GM06990 (cell line): ENCODE data around the gene PGAP1.

ENCODE experiments used
- DNase-seq: peaks from one replicate; pipeline ENCODE4 v3.0.0-alpha.2; 2011; ENCODE audit not compliant: insufficient read length; ENCODE audit errors: extremely low read depth
- H3K27me3 ChIP-seq: replicated peaks from 2 replicates; pipeline ENCODE4 v1.6.0; 2011; ENCODE audit warnings: low read length; ENCODE audit not compliant: control insufficient read depth, insufficient read depth
- H3K36me3 ChIP-seq: 2 replicates; pipeline ENCODE4 v1.5.1; 2011; ENCODE audit warnings: low read length; ENCODE audit not compliant: control insufficient read depth, insufficient read depth
- H3K4me3 ChIP-seq: replicated peaks from 2 replicates; pipeline ENCODE4 v1.5.1; 2011; ENCODE audit warnings: low read depth, mild to moderate bottlenecking, control low read depth, low read length
- TF ChIP-seq, protein P1 (sequence below): IDR thresholded peaks from 2 replicates; pipeline ENCODE4 v1.5.1; 2011; ENCODE audit warnings: low read length, control low read depth, mild to moderate bottlenecking, inconsistent platforms; ENCODE audit not compliant: insufficient read depth, poor library complexity, severe bottlenecking

PGAP1 gene

DNA sequence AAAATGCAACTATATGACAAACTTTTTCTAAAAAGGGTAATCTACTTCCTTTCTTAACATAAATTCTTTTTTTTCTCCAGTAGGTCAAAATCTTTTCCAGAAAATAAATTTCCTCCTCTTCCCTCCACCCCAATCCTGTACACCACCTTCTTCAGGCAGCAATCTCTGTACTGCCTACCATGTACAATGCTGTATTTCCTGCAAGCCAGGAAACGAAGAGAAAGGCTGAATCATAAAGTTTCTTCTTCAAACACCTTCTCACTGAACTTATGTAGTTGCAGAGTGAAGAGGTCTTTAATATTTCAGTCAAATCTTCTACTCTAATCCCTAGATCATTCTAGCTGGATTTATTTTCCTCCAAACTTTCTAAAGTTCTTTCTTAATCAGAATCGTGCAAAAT is 99.2 kb downstream of the PGAP1 start:
- H3K36me3 ChIP-seq: no peaks in the 10 kb centered on the region
- TF ChIP-seq, protein P1, sequence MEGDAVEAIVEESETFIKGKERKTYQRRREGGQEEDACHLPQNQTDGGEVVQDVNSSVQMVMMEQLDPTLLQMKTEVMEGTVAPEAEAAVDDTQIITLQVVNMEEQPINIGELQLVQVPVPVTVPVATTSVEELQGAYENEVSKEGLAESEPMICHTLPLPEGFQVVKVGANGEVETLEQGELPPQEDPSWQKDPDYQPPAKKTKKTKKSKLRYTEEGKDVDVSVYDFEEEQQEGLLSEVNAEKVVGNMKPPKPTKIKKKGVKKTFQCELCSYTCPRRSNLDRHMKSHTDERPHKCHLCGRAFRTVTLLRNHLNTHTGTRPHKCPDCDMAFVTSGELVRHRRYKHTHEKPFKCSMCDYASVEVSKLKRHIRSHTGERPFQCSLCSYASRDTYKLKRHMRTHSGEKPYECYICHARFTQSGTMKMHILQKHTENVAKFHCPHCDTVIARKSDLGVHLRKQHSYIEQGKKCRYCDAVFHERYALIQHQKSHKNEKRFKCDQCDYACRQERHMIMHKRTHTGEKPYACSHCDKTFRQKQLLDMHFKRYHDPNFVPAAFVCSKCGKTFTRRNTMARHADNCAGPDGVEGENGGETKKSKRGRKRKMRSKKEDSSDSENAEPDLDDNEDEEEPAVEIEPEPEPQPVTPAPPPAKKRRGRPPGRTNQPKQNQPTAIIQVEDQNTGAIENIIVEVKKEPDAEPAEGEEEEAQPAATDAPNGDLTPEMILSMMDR: no peak
- no peaks in the 10 kb centered on the region for H3K27me3 ChIP-seq
- H3K4me3 ChIP-seq: no peak overlapping the region
- no peak for DNase-seq

DNA sequence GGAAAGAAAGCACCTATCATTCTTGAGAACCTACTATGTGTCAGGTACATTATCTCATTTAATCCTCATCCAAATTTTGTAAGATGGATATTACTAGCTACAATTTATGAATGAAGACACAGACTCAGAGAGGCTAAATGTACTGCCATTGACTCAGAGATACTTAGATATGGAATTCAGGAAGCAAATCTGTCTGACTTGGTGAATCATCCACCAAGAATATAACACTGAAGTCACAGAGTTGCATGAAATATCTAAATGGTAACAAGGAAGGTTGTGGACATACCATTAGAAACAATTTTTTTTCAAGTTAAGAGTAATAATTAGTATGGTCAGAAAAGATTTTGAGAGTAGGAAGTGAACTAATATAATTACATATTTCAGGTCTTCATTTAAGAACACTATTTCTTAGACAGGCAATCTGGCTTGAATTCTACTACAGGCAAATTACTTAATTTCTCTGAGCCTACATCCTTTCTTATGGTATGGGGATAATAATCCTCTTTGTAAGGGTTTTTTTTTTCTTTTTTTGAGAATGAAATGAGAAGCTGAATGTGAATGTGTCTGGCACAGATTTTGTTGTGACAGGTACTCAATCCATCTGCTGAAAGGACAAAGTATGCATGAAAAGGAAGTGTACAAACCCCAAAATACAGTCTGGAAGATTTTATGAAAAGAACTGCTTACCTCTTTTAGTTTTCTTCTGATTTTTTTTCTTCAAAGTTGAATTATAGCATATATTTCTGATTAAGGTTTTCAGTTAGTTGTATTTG is 102.6 kb downstream of the PGAP1 start:
- no peak for DNase-seq
- H3K36me3 ChIP-seq: no peaks in the 10 kb centered on the region

DNA sequence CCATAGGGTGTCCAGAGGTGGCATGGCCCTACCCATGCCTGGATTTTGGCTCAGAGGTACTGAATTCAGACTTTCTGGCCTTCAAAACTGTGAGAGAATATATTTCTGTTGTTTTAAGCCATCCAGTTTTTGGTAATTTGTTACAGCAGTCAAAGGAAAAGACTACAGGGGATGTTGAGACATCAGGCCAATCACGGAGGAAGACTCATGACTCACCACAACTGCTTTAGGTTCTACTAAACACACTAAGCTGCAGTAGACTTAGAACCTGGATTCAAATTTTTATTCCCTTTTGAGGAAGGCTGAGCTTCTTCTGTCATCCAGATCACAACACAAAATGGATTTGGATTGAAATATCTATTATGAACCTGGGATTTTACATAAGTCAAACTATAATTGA is 105.3 kb downstream of the PGAP1 start:
- Histone ChIP-seq H3K4me3 (no peak overlapping the region), H3K36me3 (no peaks in the 10 kb centered on the region), H3K27me3 (no peaks in the 10 kb centered on the region)
- TF ChIP-seq, protein P1: no peak
- no peak for DNase-seq

More for the DNA sequence above, 102.6 kb downstream of the PGAP1 start:
- no peaks in the 10 kb centered on the region for H3K27me3 ChIP-seq
- no peak overlapping the region for H3K4me3 ChIP-seq
- TF ChIP-seq, protein P1: no peak

DNA sequence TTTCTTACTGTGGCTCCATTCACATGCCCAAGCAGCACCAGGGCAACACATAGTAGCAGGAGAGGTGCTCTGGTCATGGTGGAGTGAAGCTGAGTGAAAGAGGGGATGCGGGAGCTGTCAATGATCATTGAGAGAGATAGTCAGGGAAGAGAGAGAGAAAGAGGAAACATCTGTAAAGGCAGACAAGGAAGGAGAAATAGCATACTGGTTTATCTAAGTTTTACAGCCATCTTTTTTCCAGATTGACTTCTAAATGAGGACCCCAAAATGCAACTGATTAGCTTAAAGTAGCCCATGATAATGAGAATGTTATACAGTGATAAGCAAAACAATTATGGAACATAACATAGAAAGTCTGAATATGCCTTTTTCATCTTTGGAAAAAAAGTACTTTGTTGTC is 117.2 kb downstream of the PGAP1 start, which contains the start of gene C2orf66:
C2orf66 (minus strand) TSS at position 96 of the 400 bp plus-strand sequence; CDS start at position 77, 19 bp downstream.
- no peaks in the 10 kb centered on the region for H3K27me3 ChIP-seq
- TF ChIP-seq, protein P1: no peak
- H3K36me3 ChIP-seq: no peaks in the 10 kb centered on the region
- H3K4me3 ChIP-seq: no peak within 1 kb of the TSS
- no peak for DNase-seq

DNA sequence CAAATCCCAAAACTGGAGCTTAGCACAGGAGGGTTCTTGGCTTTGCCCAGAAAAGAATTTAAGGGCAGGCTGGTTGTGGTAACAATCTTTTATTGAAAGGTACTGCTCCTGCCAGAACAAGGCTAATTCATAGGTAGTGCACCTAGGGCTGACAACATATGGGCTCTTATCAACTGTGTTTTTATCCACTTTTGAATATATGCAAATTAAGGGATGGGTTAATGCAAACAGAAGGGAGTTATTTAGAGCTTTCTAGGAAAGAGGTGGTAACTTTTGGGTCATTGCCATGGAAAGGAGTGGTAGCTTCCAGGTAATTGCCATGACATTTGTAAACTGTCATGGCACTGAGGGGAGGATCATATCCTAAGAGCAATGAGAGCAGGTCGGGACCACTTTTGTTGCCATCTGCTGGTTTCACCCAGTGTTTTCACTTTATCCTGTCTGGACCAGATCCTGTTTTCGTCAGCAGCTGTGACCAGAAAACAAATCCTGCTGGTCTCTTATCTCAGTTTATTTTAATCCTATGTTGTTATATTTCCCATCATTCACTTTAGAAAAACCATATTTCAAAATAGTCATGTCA is 118.3 kb downstream of the PGAP1 start:
- no peaks in the 10 kb centered on the region for H3K27me3 ChIP-seq
- H3K4me3 ChIP-seq: no peak overlapping the region
- TF ChIP-seq, protein P1: peak; percentile 12
- H3K36me3 ChIP-seq: no peaks in the 10 kb centered on the region
- DNase-seq: no peak

DNA sequence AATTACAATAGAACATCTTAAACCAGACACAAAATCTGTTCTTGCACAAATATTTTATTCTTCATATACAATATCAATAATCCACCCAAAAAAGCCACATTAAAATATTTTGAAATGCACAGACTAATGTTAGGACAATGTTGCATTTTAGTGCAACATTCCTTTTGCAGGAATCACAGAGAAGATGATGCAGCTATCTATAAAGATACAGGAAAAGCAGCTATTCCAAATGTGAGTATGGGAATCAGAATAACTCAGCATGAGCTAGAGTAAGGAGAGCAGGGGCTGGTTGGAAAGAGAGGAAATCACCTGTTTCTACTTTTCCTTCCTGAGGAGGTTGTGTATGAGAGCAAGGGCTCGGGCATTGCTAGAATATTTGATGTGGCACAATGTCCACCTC is 122.1 kb downstream of the PGAP1 start:
- Histone ChIP-seq H3K36me3 (no peaks in the 10 kb centered on the region), H3K27me3 (no peaks in the 10 kb centered on the region), H3K4me3 (no peak overlapping the region)
- TF ChIP-seq, protein P1: no peak
- no peak for DNase-seq
